Ovary (tissue), 9 donors: ENCODE data around the gene SUCLA2. TPM values are rescaled to one million over a fixed set of nuclear protein-coding genes. Genes with fewer than 3 reads are reported as not detected.

Experiments used
- DNase-seq, 5 donors: peaks; one replicate each; pipeline ENCODE4 v3.0.0-alpha.2; 2019 to 2020
- H3K27ac ChIP-seq, 2 donors: fragments of 200-600 bp; one replicate each; pipeline versions ENCODE4 v1.5.1 to v1.8.0; 2019 to 2022
- H3K27me3 ChIP-seq: fragments of 200-600 bp; one replicate; pipeline ENCODE4 v1.8.0; 2022
- H3K36me3 ChIP-seq: fragments of 200-600 bp; sonication (generic); one replicate; pipeline ENCODE4 v1.5.1; 2019
- H3K4me1 ChIP-seq: one replicate; pipeline ENCODE4 v1.8.1; 2013; ENCODE audit warnings: mild to moderate bottlenecking, moderate library complexity; ENCODE audit not compliant: insufficient read depth
- H3K4me3 ChIP-seq: fragments of 200-600 bp; sonication (generic); one replicate; pipeline ENCODE4 v1.5.1; 2017
- H3K9me3 ChIP-seq, 2 donors: fragments of 200-600 bp in 1 of 2; sonication (generic) in 1 of 2; one replicate each; pipeline versions ENCODE4 v1.5.1 to v1.8.1; 2013 to 2019; ENCODE audit warnings: mild to moderate bottlenecking in 1 of 2, moderate library complexity in 1 of 2
- EP300 ChIP-seq: sonication (generic); formaldehyde crosslinking; IDR thresholded peaks from one replicate; pipeline ENCODE4 v1.6.1; 2017; ENCODE audit warnings: antibody characterized with exemption
- POLR2A ChIP-seq: fragments of 450-650 bp; IDR thresholded peaks from one replicate; pipeline ENCODE4 v1.6.1; 2017; ENCODE audit warnings: antibody characterized with exemption, mild to moderate bottlenecking, moderate library complexity
- WGBS, 3 donors: extraction: QIAGEN DNeasy Blood & Tissue Kit in 1 of 3; methylation state at CpG; one replicate each; pipeline versions ENCODE4 v1.1.5 to v1.1.7; 2013 to 2017; 5-methylcytosine and 5-hydroxymethylcytosine counted together
- intact Hi-C, 4 donors: fragments of 100-400 bp; cut with DNase I; formaldehyde crosslinking; loops; one replicate each; pipeline versions ENCODE4 v1.11.0 to v1.15.1; 2022 to 2023
- polyA plus RNA-seq, 2 donors: library from polyadenylated mRNA; stranded (reverse); fragments of 200-250 nt in 1 of 2; fragments of 350-450 nt in 1 of 2; fragmentation: Illumina TruSeq in 1 of 2; extraction: RNeasy Lipid Tissue Mini Kit (QIAGEN cat#74804) in 1 of 2; gene quantifications; one replicate each; pipeline ENCODE4 v1.2.3, GENCODE V29; 2013 to 2014
- total RNA-seq, 7 donors: library from RNA; depleted of rRNA in 2 of 7; stranded (reverse); fragments of >200 nt in 2 of 7; fragmentation: NEBNext Ultra II Directional in 3 of 7; extraction: Animal tissue kit (Norgen Biotek cat#: 25700) in 3 of 7; gene quantifications; one replicate each; pipeline versions ENCODE4 v1.1.0 to v1.2.4, GENCODE V29; 2016 to 2023
- TF ChIP-seq, protein P1 (sequence below), 3 donors: fragments of 450-650 bp in 2 of 3; fragments of 200-600 bp in 1 of 3; IDR thresholded peaks; one replicate each; pipeline versions ENCODE4 v1.5.1 to v1.8.0; 2016 to 2022; ENCODE audit warnings: antibody characterized with exemption in 3 of 3, mild to moderate bottlenecking in 1 of 3
- donor health status: DM: no; HTN: no; CAD: no; lungs with moderate emphysema.
- donor health status: DM: no; HTN: no; CAD: no.
- donor health status: Bipolar disorder and iron deficiency.
- donor health status: DM: yes; HTN: yes; CAD: no.
- donor health status: DM: no; HTN: no; CAD: no.
- donor health status: DM: yes; HTN: yes; CAD: no.

The SUCLA2 gene
- total and polyA plus RNA-seq, 9 donors: 26.3 to 43.8 (median 35.3) TPM

DNA sequence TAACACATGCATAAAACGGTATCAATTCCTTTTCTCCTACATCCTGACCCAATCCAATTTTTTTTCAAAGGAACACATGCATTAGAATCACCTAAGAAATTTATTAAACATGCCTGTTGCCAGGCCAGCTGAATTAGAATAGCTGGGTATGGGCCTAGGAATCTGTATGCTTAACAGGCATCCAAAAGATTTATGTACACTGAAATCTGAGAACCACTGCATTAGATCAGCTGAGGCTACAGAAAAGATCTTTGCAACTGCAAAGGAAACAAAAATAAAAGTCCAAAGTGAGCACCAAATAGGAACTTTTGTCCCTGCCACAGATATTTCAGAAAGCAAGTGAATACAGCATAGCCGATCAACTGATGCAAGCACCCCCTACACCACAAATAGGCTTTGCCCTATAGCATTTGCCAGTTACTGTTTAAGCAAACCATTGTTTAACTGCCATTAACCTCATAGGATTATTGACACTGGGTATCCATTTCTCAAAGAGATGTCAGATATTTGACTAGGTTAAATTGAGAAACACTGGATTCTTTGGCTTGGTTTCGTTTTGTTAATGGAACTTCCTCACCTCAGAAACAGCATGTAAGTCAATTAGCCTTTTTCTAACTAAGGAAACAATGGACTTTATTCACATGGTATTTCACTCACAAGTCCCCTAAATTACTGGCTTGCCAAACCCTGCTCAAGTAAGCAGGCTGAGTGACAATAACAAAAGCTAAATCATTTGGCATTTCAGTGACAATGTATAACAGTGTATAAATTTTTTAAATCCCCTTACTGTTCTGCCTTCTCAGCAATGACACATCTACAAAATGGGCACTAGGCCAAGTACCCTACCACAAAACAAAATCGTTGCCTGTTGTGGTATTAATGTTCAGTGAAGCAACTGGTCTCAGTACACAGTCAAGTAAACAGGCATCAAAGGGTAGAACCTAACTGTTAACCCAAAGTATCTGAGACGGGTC lies 67.8 kb downstream of the SUCLA2 start:
- Histone ChIP-seq H3K9me3 (no peaks in the 10 kb centered on the region), H3K4me3 (no peak overlapping the region), H3K27me3 (no peaks in the 10 kb centered on the region), H3K27ac (no peak overlapping the region), H3K36me3 (no peaks in the 10 kb centered on the region), H3K4me1 (no peaks in the 10 kb centered on the region)
- TF ChIP-seq, protein P1, sequence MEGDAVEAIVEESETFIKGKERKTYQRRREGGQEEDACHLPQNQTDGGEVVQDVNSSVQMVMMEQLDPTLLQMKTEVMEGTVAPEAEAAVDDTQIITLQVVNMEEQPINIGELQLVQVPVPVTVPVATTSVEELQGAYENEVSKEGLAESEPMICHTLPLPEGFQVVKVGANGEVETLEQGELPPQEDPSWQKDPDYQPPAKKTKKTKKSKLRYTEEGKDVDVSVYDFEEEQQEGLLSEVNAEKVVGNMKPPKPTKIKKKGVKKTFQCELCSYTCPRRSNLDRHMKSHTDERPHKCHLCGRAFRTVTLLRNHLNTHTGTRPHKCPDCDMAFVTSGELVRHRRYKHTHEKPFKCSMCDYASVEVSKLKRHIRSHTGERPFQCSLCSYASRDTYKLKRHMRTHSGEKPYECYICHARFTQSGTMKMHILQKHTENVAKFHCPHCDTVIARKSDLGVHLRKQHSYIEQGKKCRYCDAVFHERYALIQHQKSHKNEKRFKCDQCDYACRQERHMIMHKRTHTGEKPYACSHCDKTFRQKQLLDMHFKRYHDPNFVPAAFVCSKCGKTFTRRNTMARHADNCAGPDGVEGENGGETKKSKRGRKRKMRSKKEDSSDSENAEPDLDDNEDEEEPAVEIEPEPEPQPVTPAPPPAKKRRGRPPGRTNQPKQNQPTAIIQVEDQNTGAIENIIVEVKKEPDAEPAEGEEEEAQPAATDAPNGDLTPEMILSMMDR (IDR thresholded peaks at IDR 0.05): no peak
- no peak for TF ChIP-seq POLR2A
- TF ChIP-seq EP300: no peak
- intact Hi-C loops: no loop called here
- no peak for DNase-seq
- 63 to 66% (median 64%) methylated on average over 5 of the region's 5 CpGs for WGBS, 3 donors

DNA sequence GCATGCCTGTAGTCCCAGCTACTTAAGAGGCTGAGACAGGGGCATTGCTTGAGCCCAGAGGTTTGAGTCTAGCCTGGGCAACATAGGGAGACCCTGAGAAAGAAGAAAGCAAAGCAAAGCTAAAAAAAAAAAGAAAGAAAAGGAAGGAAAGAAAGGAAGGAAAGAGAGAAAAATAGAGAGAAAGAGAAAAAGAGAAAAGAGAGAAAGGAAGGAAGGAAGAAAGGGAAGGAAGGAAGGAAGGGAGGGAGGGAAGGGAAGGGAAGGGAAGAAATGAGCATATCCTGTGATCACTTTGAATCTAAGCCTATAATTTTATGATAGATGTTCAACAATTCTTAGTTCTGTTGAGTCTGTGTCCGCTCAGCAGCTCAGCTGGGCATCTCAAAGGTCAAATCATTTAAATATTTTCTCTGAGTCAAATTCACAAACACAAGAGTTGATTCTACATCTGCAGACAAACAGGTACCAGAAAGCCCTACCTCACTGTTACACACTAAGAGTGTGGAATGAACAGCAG lies 70.4 kb downstream of the SUCLA2 start:
- intact Hi-C loops: no loop called here
- H3K27me3 ChIP-seq: no peaks in the 10 kb centered on the region
- H3K9me3 ChIP-seq: no peaks in the 10 kb centered on the region
- no peaks in the 10 kb centered on the region for H3K4me1 ChIP-seq
- WGBS, 3 donors: 71 to 76% (median 74%) methylated on average over 1 of the region's 1 CpG
- no peak overlapping the region for H3K4me3 ChIP-seq
- H3K27ac ChIP-seq: no peak overlapping the region
- no peak for TF ChIP-seq EP300
- TF ChIP-seq, protein P1 (IDR thresholded peaks at IDR 0.05): no peak
- no peak for TF ChIP-seq POLR2A
- no peak for DNase-seq
- H3K36me3 ChIP-seq: no peaks in the 10 kb centered on the region

DNA sequence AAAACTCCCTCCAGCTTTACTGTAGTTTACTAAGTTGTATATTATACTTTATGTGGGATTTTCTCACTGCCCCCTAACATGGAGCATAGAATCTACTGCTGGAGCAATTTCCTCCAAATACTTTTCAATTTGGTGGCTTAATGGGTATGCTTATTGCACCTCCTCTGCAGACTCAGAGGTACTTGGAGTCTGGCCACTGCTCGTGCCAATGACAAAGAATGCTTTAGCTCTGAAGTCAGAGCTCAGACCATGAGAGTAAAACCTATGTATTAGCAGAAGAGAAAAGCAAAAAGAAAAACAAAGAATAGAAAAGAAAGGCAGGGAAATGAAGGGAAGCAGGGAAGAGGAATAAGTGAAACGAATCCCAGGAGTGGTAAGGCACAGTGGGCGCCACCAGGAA lies 71.9 kb downstream of the SUCLA2 start:
- WGBS, 3 donors: 81 to 84% (median 81%) methylated on average over 3 of the region's 3 CpGs
- no peak overlapping the region for H3K4me3 ChIP-seq
- TF ChIP-seq POLR2A (no peak), EP300 (no peak)
- TF ChIP-seq, protein P1 (IDR thresholded peaks at IDR 0.05): no peak

DNA sequence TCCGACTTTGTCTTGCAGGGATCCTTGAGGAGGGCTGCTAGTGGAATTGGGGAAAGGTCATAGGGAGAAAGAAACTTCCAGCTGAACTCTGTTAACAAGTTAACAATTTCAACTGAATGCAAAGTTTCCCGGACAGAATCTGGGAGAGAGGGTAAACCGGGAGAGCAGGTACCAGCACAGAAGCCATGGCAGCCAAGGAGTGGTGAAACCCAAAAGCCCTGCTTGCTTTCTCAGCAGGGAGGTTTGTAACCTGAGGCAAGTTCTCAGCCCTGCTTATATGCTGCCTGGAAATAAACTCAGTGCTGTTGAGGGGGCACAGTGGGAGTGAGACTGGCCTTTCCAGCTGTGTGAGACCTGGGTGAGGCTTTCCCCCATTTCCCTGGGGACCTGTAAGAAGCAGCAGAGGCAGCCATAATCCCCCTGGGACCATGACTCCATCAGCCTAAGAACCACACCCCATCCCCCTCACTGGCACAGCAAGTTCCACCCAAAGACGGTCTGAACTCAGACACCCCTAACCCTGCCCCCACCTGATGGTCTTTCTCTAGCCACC lies 84.0 kb downstream of the SUCLA2 start:
- no peak for DNase-seq
- Histone ChIP-seq H3K36me3 (no peaks in the 10 kb centered on the region), H3K27ac (no peak overlapping the region), H3K4me1 (no peaks in the 10 kb centered on the region), H3K4me3 (no peak overlapping the region), H3K9me3 (peaks cover 0 to 3% of the 10 kb centered on the region in 2 donors), H3K27me3 (no peaks in the 10 kb centered on the region)
- intact Hi-C loops: no loop called here
- TF ChIP-seq POLR2A (no peak), EP300 (no peak)
- TF ChIP-seq, protein P1 (IDR thresholded peaks at IDR 0.05): no peak
- 86 to 91% (median 90%) methylated on average over 4 of the region's 4 CpGs for WGBS, 3 donors

More for the DNA sequence above, 71.9 kb downstream of the SUCLA2 start:
- Histone ChIP-seq H3K27me3 (no peaks in the 10 kb centered on the region), H3K36me3 (no peaks in the 10 kb centered on the region), H3K9me3 (no peaks in the 10 kb centered on the region), H3K27ac (no peak overlapping the region), H3K4me1 (no peaks in the 10 kb centered on the region)
- intact Hi-C loops: no loop called here
- no peak for DNase-seq
